Naive thymus-derived CD4-positive, alpha-beta T cell (primary cell): Measurements from ENCODE around the gene SAFB. TPM values are rescaled to one million over a fixed set of nuclear protein-coding genes. Genes with fewer than 3 reads are reported as not detected.

Source experiments
- ATAC-seq: fragments of 150-1000 bp; cut with Tn5 transposase; 2 replicates; pipeline ENCODE4 v1.10.0; 2021; ENCODE audit warnings: mild to moderate bottlenecking, moderate library complexity
- CTCF ChIA-PET: fragments of 350-600 bp; sonication (Branson Sonifier 250); formaldehyde crosslinking; loops from one replicate; lab custom pipeline; 2021; ENCODE audit warnings: antibody characterized with exemption; lab: Charles Lee
- POLR2A ChIA-PET: fragments of 350-600 bp; sonication (Branson Sonifier 250); formaldehyde crosslinking; loops from one replicate; lab custom pipeline; 2021; ENCODE audit warnings: antibody characterized with exemption, inconsistent platforms; lab: Charles Lee
- DNase-seq, 9 donors: peaks; one replicate each; pipeline versions ENCODE4 v3.0.0 to v3.0.0-alpha.2; 2020 to 2022; ENCODE audit warnings: mixed read lengths in 1 of 9
- H3K27ac ChIP-seq: one replicate; pipeline ENCODE4 v1.7.0; 2013; ENCODE audit warnings: mild to moderate bottlenecking, low read depth, low read length, moderate library complexity
- H3K27me3 ChIP-seq, 2 donors: one replicate each; pipeline ENCODE4 v1.7.0; 2013; ENCODE audit warnings: low read length in 2 of 2, mild to moderate bottlenecking in 2 of 2, moderate library complexity in 2 of 2; ENCODE audit not compliant: control insufficient read depth in 2 of 2, insufficient read depth in 2 of 2
- H3K36me3 ChIP-seq, 3 experiments: 1 replicate in 2 of 3; 2 replicates in 1 of 3; pipeline ENCODE4 v1.7.0; 2013; ENCODE audit warnings: low read length in 3 of 3, mild to moderate bottlenecking in 3 of 3, moderate library complexity in 1 of 3; ENCODE audit not compliant: insufficient read depth in 3 of 3, control insufficient read depth in 2 of 3
- H3K4me1 ChIP-seq, 2 donors: one replicate each; pipeline ENCODE4 v1.7.0; 2013; ENCODE audit warnings: low read length in 2 of 2, mild to moderate bottlenecking in 2 of 2, moderate library complexity in 1 of 2; ENCODE audit not compliant: control insufficient read depth in 2 of 2, insufficient read depth in 2 of 2
- H3K4me3 ChIP-seq: 2 replicates; pipeline ENCODE4 v1.7.0; 2013; ENCODE audit warnings: mild to moderate bottlenecking, low read length
- H3K9me3 ChIP-seq, 3 experiments: 1 replicate in 2 of 3; 2 replicates in 1 of 3; pipeline ENCODE4 v1.7.0; 2013; ENCODE audit warnings: low read length in 3 of 3; ENCODE audit not compliant: control insufficient read depth in 2 of 3
- H3K27ac Mint-ChIP-seq, 9 donors: one replicate each; pipeline ENCODE4 v1.8.0; 2020 to 2022; ENCODE audit warnings: mixed read lengths in 9 of 9, mild to moderate bottlenecking in 8 of 9, moderate library complexity in 5 of 9, inconsistent platforms in 2 of 9
- H3K27me3 Mint-ChIP-seq, 5 donors: one replicate each; pipeline ENCODE4 v1.8.0; 2021 to 2022; ENCODE audit warnings: mixed read lengths in 5 of 5, mild to moderate bottlenecking in 1 of 5
- H3K36me3 Mint-ChIP-seq, 5 donors: one replicate each; pipeline ENCODE4 v1.8.0; 2020 to 2022; ENCODE audit warnings: mixed read lengths in 5 of 5, mild to moderate bottlenecking in 3 of 5, inconsistent platforms in 1 of 5
- H3K4me1 Mint-ChIP-seq, 7 donors: one replicate each; pipeline ENCODE4 v1.8.0; 2020 to 2022; ENCODE audit warnings: mixed read lengths in 7 of 7, mild to moderate bottlenecking in 3 of 7, inconsistent platforms in 1 of 7
- H3K4me3 Mint-ChIP-seq, 10 donors: one replicate each; pipeline ENCODE4 v1.8.0; 2020 to 2022; ENCODE audit warnings: mild to moderate bottlenecking in 10 of 10, mixed read lengths in 10 of 10, moderate library complexity in 6 of 10, inconsistent platforms in 2 of 10
- H3K9me3 Mint-ChIP-seq, 11 donors: one replicate each; pipeline ENCODE4 v1.8.0; 2020 to 2022; ENCODE audit warnings: mixed read lengths in 11 of 11, mild to moderate bottlenecking in 4 of 11, inconsistent platforms in 1 of 11, moderate library complexity in 1 of 11
- intact Hi-C, 2 donors: fragments of 100-400 bp; cut with micrococcal nuclease; formaldehyde crosslinking; loops; one replicate each; pipeline ENCODE4 v1.15.1; 2023
- polyA plus RNA-seq, 2 donors: library from polyadenylated mRNA; unstranded; fragments of 300-500 nt; fragmentation: Illumina TruSeq; gene quantifications; one replicate each; pipeline ENCODE4 v1.2.3, GENCODE V29; 2021
- total RNA-seq, 6 experiments: library from RNA in 5 of 6; stranded (reverse) in 5 of 6; gene quantifications; 1 replicate in 5 of 6; 2 replicates in 1 of 6; pipeline ENCODE4 v1.2.3 and lab custom pipeline; 2021 to 2026

The SAFB gene
- total and polyA plus RNA-seq, 7 experiments from 2014 or later: 50.3 to 203 (median 170) TPM

- Mint-ChIP-seq H3K27me3 (no peaks in the 10 kb centered on the region), H3K9me3 (no peaks in the 10 kb centered on the region), H3K4me3 (peak overlapping the region in 6 of 10 donors; percentile 12 to 66 (median 60)), H3K27ac (peak overlapping the region in 3 of 9 donors; percentile 20 to 52 (median 30)), H3K4me1 (peaks cover 46 to 89% (median 75%) of the 10 kb centered on the region in 7 donors), H3K36me3 (peaks cover 2 to 16% (median 12%) of the 10 kb centered on the region in 5 donors)
- intact Hi-C loops: no loop called here
- Histone ChIP-seq H3K36me3 (peaks cover 7 to 23% (median 8%) of the 10 kb centered on the region in 3 experiments), H3K4me1 (peaks cover 29 to 32% of the 10 kb centered on the region in 2 donors), H3K27me3 (no peaks in the 10 kb centered on the region), H3K27ac (no peak overlapping the region), H3K4me3 (no peak overlapping the region), H3K9me3 (no peaks in the 10 kb centered on the region)
- CTCF ChIA-PET: no interaction called here
- no peak for DNase-seq
- no peak for ATAC-seq
- POLR2A ChIA-PET: no interaction called here
Observed at GRCh38 chr19:5632657-5633056, 9.8 kb downstream of the SAFB start.

- H3K27me3 Mint-ChIP-seq: no peaks in the 10 kb centered on the region
- H3K4me1 ChIP-seq: peaks cover 14% of the 10 kb centered on the region in 2 donors
- peak overlapping the region in 3 of 9 donors; percentile 10 to 22 (median 17) for H3K27ac Mint-ChIP-seq
- DNase-seq (no peak), ATAC-seq (no peak)
- no peak overlapping the region for H3K4me3 ChIP-seq
- peaks cover 33 to 76% (median 58%) of the 10 kb centered on the region in 7 donors for H3K4me1 Mint-ChIP-seq
- no peaks in the 10 kb centered on the region for H3K27me3 ChIP-seq
- H3K36me3 ChIP-seq: peaks cover 0 to 14% (median 4%) of the 10 kb centered on the region in 3 experiments
- intact Hi-C loops: no loop called here
- peaks cover 0 to 11% (median 5%) of the 10 kb centered on the region in 5 donors for H3K36me3 Mint-ChIP-seq
- POLR2A ChIA-PET: interaction anchor here (0.9 to 1.3 kb wide), 3 partner anchors 11 to 16 kb away, joined by 4 to 7 read pairs (median 6); partner anchors contain the start of genes SAFB and SAFB2
- H3K9me3 Mint-ChIP-seq: no peaks in the 10 kb centered on the region
- H3K9me3 ChIP-seq: no peaks in the 10 kb centered on the region
- H3K4me3 Mint-ChIP-seq: peak overlapping the region in 2 of 10 donors; percentile 8 to 19
- H3K27ac ChIP-seq: no peak overlapping the region
- CTCF ChIA-PET: interaction anchor here (0.6 to 1.5 kb wide), 2 partner anchors 54 to 80 kb away, joined by 3 read pairs; no protein-coding TSS in a partner anchor
Observed at GRCh38 chr19:5635427-5635826, 12.5 kb downstream of the SAFB start.

- peak overlapping the region in 4 of 9 donors; percentile 29 to 61 (median 44) for H3K27ac Mint-ChIP-seq
- DNase-seq (no peak), ATAC-seq (no peak)
- Histone ChIP-seq H3K36me3 (peaks cover 0 to 35% (median 8%) of the 10 kb centered on the region in 3 experiments), H3K27ac (no peak overlapping the region), H3K27me3 (no peaks in the 10 kb centered on the region), H3K9me3 (no peaks in the 10 kb centered on the region), H3K4me1 (no peaks in the 10 kb centered on the region), H3K4me3 (no peak overlapping the region)
- peaks cover 20 to 62% (median 48%) of the 10 kb centered on the region in 7 donors for H3K4me1 Mint-ChIP-seq
- H3K9me3 Mint-ChIP-seq: no peaks in the 10 kb centered on the region
- ChIA-PET POLR2A (no interaction called here), CTCF (no interaction called here)
- intact Hi-C loops: no loop called here
- H3K36me3 Mint-ChIP-seq: peaks cover 5 to 10% (median 9%) of the 10 kb centered on the region in 5 donors
- H3K27me3 Mint-ChIP-seq: no peaks in the 10 kb centered on the region
- no peak overlapping the region for H3K4me3 Mint-ChIP-seq
Observed at GRCh38 chr19:5637971-5638370, 15.1 kb downstream of the SAFB start.

- Mint-ChIP-seq H3K4me3 (peak overlapping the region in 2 of 10 donors; percentile 20 to 33), H3K27ac (peak overlapping the region in 6 of 9 donors; percentile 17 to 69 (median 54)), H3K9me3 (no peaks in the 10 kb centered on the region), H3K36me3 (peaks cover 15 to 32% (median 17%) of the 10 kb centered on the region in 5 donors), H3K4me1 (peaks cover 16 to 56% (median 42%) of the 10 kb centered on the region in 7 donors), H3K27me3 (no peaks in the 10 kb centered on the region)
- ChIA-PET CTCF (no interaction called here), POLR2A (no interaction called here)
- intact Hi-C loops: no loop called here
- no peak for DNase-seq
- Histone ChIP-seq H3K27ac (no peak overlapping the region), H3K27me3 (no peaks in the 10 kb centered on the region), H3K36me3 (peaks cover 14 to 58% (median 22%) of the 10 kb centered on the region in 3 experiments), H3K4me1 (no peaks in the 10 kb centered on the region), H3K9me3 (no peaks in the 10 kb centered on the region), H3K4me3 (no peak overlapping the region)
- no peak for ATAC-seq
Observed at GRCh38 chr19:5641171-5641570, 18.3 kb downstream of the SAFB start.

- H3K27me3 Mint-ChIP-seq: no peaks in the 10 kb centered on the region
- Histone ChIP-seq H3K9me3 (no peaks in the 10 kb centered on the region), H3K27ac (no peak overlapping the region), H3K4me3 (no peak overlapping the region), H3K27me3 (no peaks in the 10 kb centered on the region), H3K36me3 (peaks cover 23 to 67% (median 25%) of the 10 kb centered on the region in 3 experiments), H3K4me1 (no peaks in the 10 kb centered on the region)
- ATAC-seq (no peak), DNase-seq (no peak)
- peak overlapping the region in 2 of 9 donors; percentile 38 to 60 for H3K27ac Mint-ChIP-seq
- H3K4me1 Mint-ChIP-seq: peaks cover 16 to 57% (median 47%) of the 10 kb centered on the region in 7 donors
- peaks cover 22 to 43% (median 23%) of the 10 kb centered on the region in 5 donors for H3K36me3 Mint-ChIP-seq
- intact Hi-C loops: no loop called here
- no peak overlapping the region for H3K4me3 Mint-ChIP-seq
- no peaks in the 10 kb centered on the region for H3K9me3 Mint-ChIP-seq
- ChIA-PET POLR2A (no interaction called here), CTCF (no interaction called here)
Observed at GRCh38 chr19:5642204-5642603, 19.3 kb downstream of the SAFB start.

- no peak for DNase-seq
- no peaks in the 10 kb centered on the region for H3K4me1 ChIP-seq
- H3K9me3 ChIP-seq: no peaks in the 10 kb centered on the region
- peaks cover 26 to 76% (median 34%) of the 10 kb centered on the region in 3 experiments for H3K36me3 ChIP-seq
- H3K27ac ChIP-seq: no peak overlapping the region
- Mint-ChIP-seq H3K27ac (peak overlapping the region in 2 of 9 donors; percentile 26 to 69), H3K4me1 (peaks cover 11 to 50% (median 41%) of the 10 kb centered on the region in 7 donors), H3K36me3 (peaks cover 25 to 46% (median 29%) of the 10 kb centered on the region in 5 donors), H3K9me3 (no peaks in the 10 kb centered on the region), H3K4me3 (no peak overlapping the region), H3K27me3 (no peaks in the 10 kb centered on the region)
- H3K4me3 ChIP-seq: no peak overlapping the region
- no peaks in the 10 kb centered on the region for H3K27me3 ChIP-seq
- CTCF ChIA-PET: no interaction called here
- intact Hi-C loops: no loop called here
- ATAC-seq: no peak
- POLR2A ChIA-PET: interaction anchor here (0.7 kb wide), 1 partner anchor 16 kb away, joined by 3 read pairs; no protein-coding TSS in a partner anchor
Observed at GRCh38 chr19:5643060-5643459, 20.2 kb downstream of the SAFB start.
